NCI-H446 treated with DMSO at 0.1 percent for 48 hours (cell line): Measurements from ENCODE around the gene ZNF429.
"Not testable (repeated sequence)": the region's sequence is repeated elsewhere in the genome, so short reads cannot be mapped to it uniquely, and the experiment has no call there.

ENCODE experiments used
- DNase-seq: peaks from one replicate; lab custom pipeline; 2025; lab: John Stamatoyannopoulos, UW

ZNF429 gene

DNA sequence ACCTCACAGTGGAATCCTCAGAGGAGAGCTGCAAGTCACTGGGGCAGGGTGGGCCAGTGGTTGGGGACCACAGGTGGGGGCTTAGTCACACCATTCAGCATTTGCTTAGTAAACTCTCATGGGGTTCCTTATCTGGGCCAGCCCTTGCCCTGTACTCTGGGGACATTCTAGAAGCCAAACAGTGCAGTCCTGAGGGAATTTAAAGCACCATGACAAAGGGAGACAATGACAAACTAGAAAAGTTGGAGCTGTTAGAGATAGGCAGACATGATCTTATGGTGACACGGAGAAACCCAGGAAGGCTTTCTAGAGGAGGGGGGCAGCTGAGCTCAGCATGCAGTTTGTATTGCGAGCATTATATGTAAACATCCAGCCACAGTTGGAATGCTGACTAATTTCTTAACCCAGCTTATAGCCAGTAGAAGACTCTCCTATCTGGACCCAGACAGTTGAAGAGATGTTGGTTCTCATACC, 87.6 kb downstream of the ZNF429 start:
- no peak for DNase-seq

DNA sequence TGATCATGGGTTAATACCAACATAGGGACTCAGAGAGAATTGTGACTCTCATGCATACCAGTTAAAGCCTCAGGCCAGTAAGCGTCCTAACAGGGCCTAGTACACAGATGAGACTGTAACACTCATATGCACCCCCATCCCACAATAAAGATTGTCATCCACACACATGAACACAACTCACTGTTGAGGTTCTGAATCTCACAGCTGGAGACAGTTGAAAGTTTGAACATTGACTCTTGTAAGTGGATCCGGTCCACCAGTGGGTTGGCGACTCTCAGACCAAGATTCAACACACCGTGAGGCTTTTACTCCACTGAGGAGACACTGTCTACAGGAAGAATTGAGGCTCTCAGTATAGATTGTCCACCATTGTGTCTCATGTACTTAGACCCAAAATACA, 88.1 kb downstream of the ZNF429 start:
- no peak for DNase-seq

DNA sequence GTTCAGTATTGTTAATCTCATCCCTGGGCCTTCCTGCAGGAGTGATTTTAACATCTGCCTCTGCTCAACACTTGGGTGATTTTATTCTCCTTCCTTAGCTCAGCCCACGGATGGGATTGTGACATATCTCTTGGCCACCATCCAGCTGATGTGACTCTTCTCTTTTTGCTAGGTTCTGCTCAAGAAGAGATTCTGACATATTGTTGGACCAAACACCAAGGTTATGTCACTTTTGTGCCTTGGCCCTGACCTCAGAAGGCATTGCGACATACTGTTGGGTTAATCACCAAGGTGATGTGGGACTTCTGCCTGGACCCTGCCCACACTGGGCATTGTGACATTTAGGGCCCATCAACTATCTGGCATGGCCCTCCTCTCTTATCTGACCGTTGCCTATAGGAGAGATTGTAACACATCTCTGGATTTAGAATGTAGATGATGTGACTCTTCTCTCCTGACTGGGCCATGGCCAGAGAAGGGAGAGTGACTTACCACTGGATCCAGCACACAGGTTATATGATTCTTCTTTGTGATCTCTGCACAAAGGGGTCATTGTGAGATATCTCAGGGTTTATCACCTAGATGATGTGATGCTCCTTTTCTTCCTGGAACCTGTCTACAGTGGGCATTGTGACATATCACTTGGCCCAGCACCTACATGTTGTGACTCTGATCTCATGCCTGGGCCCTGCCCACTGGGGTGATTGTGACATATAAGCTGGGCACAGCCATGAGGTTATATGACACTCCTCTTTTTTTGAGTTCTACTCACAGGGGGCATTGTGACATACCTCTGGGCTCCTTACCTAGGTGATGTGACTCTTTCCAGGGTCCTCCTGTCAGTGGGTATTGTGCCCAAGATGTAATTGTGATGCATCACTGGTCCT, 88.8 kb downstream of the ZNF429 start:
- no peak for DNase-seq

DNA sequence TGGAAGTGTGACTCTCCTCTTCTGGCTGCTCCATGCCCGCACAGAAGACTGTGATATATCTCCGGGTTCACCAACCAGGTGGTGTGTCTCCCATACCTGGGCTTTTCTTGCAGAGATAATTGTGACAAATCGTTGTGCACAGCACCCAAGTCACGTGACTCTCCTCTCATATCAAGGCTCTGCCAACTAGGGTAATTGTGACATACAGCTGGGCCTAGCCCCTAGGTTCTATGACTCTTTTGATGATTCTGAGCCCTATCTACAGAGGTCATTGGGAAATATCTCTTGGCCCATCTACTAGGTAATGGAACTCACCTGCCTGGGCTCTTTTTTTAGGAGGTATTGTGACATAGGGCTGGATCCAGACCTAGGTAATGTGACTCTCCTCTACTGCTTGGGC, 89.8 kb downstream of the ZNF429 start:
- DNase-seq: no peak

- no peak for DNase-seq
These were observed 96.8 kb downstream of the ZNF429 start for GRCh38 chr19:21602082-21602658.

DNA sequence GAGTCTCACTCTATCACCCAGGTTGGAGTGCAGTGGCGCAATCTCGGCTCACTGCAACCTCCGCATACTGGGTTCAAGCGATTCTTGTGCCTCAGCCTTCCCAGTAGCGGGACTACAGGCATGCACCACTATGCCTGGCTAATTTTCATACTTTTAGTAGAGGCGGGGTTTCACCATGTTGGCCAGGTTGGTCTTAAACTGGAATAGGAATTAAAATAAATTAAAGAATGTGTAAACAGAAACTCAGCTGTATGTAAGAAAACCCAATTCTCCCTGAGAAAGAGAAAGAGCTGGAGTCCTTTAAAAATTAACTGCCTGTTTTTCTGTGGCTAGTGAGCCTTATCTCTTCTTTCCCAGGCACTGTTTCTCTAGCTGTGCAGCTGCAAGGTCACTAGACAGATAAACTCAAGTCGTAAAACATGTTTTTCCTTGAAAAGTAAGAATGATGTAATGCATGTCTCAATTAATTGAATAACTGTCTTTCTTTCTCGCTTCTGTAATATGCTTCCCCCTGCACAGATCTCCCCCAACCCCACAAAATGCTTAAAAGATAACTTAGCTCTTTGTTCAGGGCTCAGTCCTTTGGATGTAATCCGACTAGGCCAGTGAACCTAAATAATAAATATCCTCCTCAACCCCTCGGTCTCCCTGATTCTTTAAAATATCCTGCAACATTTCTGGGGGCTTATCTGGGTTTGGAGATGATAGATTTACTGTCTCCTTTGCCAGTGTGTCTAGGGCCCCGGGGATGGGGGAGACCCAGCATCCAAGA, 97.4 kb downstream of the ZNF429 start:
- not testable (repeated sequence) for DNase-seq

- no peak for DNase-seq
These were observed 98.2 kb downstream of the ZNF429 start for GRCh38 chr19:21603431-21604231.

- DNase-seq: no peak
These were observed 99.0 kb downstream of the ZNF429 start for GRCh38 chr19:21604351-21604926.
